Ishikawa (cell line): ENCODE data around the gene ENO3.

Source experiments
- CEBPB ChIP-seq: IDR thresholded peaks from 2 replicates; pipeline ENCODE4 v1.6.1; 2012
- CREB1 ChIP-seq: IDR thresholded peaks from 2 replicates; pipeline ENCODE4 v1.6.1; 2012; ENCODE audit warnings: low read depth
- EP300 ChIP-seq: IDR thresholded peaks from 2 replicates; pipeline ENCODE4 v1.6.1; 2012; ENCODE audit warnings: borderline replicate concordance
- MAX ChIP-seq: IDR thresholded peaks from 2 replicates; pipeline ENCODE4 v1.6.1; 2012
- RAD21 ChIP-seq: IDR thresholded peaks from 2 replicates; pipeline ENCODE4 v1.6.1; 2012; ENCODE audit warnings: low read depth
- REST ChIP-seq: IDR thresholded peaks from 2 replicates; pipeline ENCODE4 v1.6.1; 2012; ENCODE audit warnings: low read depth, mild to moderate bottlenecking
- TCF12 ChIP-seq: IDR thresholded peaks from 2 replicates; pipeline ENCODE4 v1.6.1; 2012; ENCODE audit warnings: low read depth
- TEAD4 ChIP-seq: IDR thresholded peaks from 2 replicates; pipeline ENCODE4 v1.6.1; 2012
- ZBTB7A ChIP-seq: IDR thresholded peaks from 2 replicates; pipeline ENCODE4 v1.6.1; 2012; ENCODE audit warnings: low read depth

- TF ChIP-seq MAX = no peak
- TF ChIP-seq EP300 = no peak
- TF ChIP-seq RAD21 = no peak
- TF ChIP-seq ZBTB7A = no peak
- TF ChIP-seq REST = no peak
- no peak for TF ChIP-seq CREB1
- no peak for TF ChIP-seq CEBPB
- TF ChIP-seq TCF12 = no peak
- no peak for TF ChIP-seq TEAD4
Measured at GRCh38 chr17:4974115-4974670, 23.3 kb downstream of the ENO3 start.
